ENCODE data around the gene ACTG1.
A peak's percentile ranks its signal among the peaks of the same experiment; 100 is the strongest.

Gene ACTG1

GRCh38 chr17:81483862-81484194 lies 28.8 kb downstream of the ACTG1 start:
- peaks cover 2% of the 10 kb centered on the region; the same call in 1 of the 2 replicates for H3K27me3 ChIP-seq (replicated peaks; ENCODE audit: control insufficient read depth, insufficient read depth, low read length)
- H3K4me3 ChIP-seq (replicated peaks; ENCODE audit: low read depth, low read length), result peak overlapping the region; percentile 35; the same call in 1 of the 2 replicates
- no peak for TF ChIP-seq CTCF (IDR thresholded peaks at IDR 0.05; ENCODE audit: insufficient read depth, low read length, poor library complexity, severe bottlenecking)
- DNase-seq (ENCODE audit: extremely low read depth, insufficient read length), result no peak
- no peaks in the 10 kb centered on the region for H3K36me3 ChIP-seq (ENCODE audit: control insufficient read depth, insufficient read depth, low read length)

GRCh38 chr17:81483085-81483861 lies 29.3 kb downstream of the ACTG1 start:
- no peak overlapping the region for H3K4me3 ChIP-seq (replicated peaks; ENCODE audit: low read depth, low read length)
- H3K27me3 ChIP-seq (replicated peaks; ENCODE audit: control insufficient read depth, insufficient read depth, low read length), result peaks cover 2% of the 10 kb centered on the region; the same call in 1 of the 2 replicates
- no peak for TF ChIP-seq CTCF (IDR thresholded peaks at IDR 0.05; ENCODE audit: insufficient read depth, low read length, poor library complexity, severe bottlenecking)
- DNase-seq (ENCODE audit: extremely low read depth, insufficient read length), result peak; percentile 72
- H3K36me3 ChIP-seq (ENCODE audit: control insufficient read depth, insufficient read depth, low read length), result no peaks in the 10 kb centered on the region

DNA sequence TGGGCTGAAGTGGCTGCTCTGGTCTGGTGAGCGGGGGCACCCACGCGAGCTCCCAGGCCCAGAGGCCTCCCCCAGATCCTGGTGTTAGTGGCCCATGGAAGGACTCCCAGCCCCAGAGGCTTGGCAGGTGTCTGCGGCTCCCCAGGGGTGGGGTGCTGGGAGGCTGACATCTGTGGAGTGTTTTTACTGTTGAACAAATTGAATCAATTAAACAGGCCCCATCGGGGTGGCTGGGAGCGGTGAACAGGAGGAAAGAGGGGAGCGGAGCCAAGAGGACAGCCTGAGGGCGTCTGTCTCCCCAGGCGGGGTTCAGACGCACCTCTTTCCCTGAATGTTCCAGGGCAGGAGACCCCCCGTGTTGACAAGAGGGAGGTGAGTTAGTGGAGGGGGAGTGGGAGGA lies 29.9 kb downstream of the ACTG1 start:
- Histone ChIP-seq H3K36me3 (ENCODE audit: control insufficient read depth, insufficient read depth, low read length) (no peaks in the 10 kb centered on the region), H3K27me3 (replicated peaks; ENCODE audit: control insufficient read depth, insufficient read depth, low read length) (peaks cover 2% of the 10 kb centered on the region; the same call in 1 of the 2 replicates), H3K4me3 (replicated peaks; ENCODE audit: low read depth, low read length) (no peak overlapping the region)
- no peak for TF ChIP-seq CTCF (IDR thresholded peaks at IDR 0.05; ENCODE audit: insufficient read depth, low read length, poor library complexity, severe bottlenecking)
- DNase-seq (ENCODE audit: extremely low read depth, insufficient read length), result no peak

DNA sequence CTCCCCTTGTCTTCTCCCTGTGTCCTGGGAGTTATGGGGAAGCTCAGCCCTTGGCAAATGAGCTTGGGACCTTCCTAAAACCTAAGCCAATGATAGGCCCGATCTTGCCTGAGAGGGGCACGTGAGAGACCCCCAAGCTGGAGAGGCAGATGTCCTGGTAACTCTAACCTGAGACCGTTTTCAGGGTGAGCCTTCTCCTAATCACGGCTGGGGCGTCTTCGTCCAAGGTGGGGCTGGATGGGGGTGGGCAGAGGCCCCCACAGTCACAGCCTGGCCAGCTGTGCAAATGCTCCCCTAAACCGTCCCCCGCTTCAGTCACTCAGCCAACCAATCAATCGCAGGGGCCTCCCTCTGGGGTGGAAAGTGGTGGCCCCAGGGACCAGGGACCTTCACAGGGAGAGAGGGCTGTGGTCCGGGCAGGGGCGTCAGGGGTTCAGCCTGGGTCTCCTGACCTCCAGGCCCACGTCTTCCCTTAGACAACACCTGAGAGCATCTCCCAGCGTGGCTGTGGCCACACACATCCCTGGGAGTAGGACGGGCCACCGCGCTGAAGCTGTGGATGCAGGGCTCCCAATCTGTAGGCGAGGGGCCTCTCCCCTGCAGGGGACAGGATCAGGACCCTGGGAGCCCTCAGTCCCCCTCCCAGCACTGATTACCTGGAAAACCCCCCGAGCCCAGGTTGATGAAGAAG lies 30.6 kb downstream of the ACTG1 start:
- no peaks in the 10 kb centered on the region for H3K36me3 ChIP-seq (ENCODE audit: control insufficient read depth, insufficient read depth, low read length)
- H3K27me3 ChIP-seq (replicated peaks; ENCODE audit: control insufficient read depth, insufficient read depth, low read length), result peaks cover 2% of the 10 kb centered on the region; the same call in 1 of the 2 replicates
- no peak for DNase-seq (ENCODE audit: extremely low read depth, insufficient read length)
- H3K4me3 ChIP-seq (replicated peaks; ENCODE audit: low read depth, low read length), result no peak overlapping the region
- TF ChIP-seq CTCF (IDR thresholded peaks at IDR 0.05; ENCODE audit: insufficient read depth, low read length, poor library complexity, severe bottlenecking), result no peak

GRCh38 chr17:81481073-81481799 lies 31.4 kb downstream of the ACTG1 start:
- DNase-seq (ENCODE audit: extremely low read depth, insufficient read length), result no peak
- no peaks in the 10 kb centered on the region for H3K36me3 ChIP-seq (ENCODE audit: control insufficient read depth, insufficient read depth, low read length)
- TF ChIP-seq CTCF (IDR thresholded peaks at IDR 0.05; ENCODE audit: insufficient read depth, low read length, poor library complexity, severe bottlenecking), result no peak
- peaks cover 2% of the 10 kb centered on the region; the same call in 1 of the 2 replicates for H3K27me3 ChIP-seq (replicated peaks; ENCODE audit: control insufficient read depth, insufficient read depth, low read length)
- H3K4me3 ChIP-seq (replicated peaks; ENCODE audit: low read depth, low read length), result no peak overlapping the region
